Kasumi-1 (cell line): ENCODE results near the gene TBL3.

Experiments used
- DNase-seq, 2 experiments: peaks; one replicate each; lab custom pipeline; 2025; lab: John Stamatoyannopoulos, UW

The TBL3 gene

GRCh38 chr16:1982991-1983543 is 11.2 kb downstream of the TBL3 start:
- DNase-seq = no peak

DNA sequence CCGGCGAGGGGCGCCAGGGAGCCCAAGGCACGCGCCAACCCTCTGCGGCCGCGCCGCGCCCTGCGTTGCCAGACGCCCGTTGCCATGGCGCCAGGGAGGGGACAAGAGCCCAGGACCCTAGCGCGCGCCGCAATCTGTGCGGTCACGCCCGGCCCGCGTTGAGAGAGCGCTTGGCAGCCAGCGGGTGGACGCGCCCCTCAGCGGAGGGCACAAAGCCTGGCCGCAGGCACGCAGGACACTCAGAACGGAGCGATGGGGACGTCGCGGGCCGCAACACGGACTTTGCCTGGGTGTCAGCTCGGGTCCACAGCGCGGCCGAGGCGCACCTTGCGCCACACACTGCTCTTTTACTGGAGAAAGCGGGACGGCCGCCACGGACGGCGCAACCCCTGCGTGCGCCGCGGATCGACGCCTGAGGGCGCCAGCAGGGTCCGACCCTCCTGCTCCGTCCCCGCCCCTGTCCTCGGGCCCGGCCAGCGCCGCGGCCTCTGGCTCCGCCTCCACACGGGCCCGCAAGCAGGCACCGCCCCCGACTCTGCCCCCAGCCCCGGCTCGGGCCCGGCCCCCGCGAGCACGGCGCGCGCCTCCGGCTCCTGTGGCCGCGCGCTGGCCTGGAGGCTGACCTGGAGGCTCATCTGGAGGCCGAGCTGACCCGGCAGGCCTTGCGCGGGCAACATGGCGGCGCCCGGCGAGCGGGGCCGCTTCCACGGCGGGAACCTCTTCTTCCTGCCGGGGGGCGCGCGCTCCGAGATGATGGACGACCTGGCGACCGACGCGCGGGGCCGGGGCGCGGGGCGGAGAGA is 11.9 kb downstream of the TBL3 start, which contains the start of gene GFER:
Gene GFER, plus strand, starts transcription at position 650 of the 803 bp plus-strand sequence. Its CDS starts 26 bp downstream, at position 676.
- DNase-seq = peak; percentile 29 to 48

DNA sequence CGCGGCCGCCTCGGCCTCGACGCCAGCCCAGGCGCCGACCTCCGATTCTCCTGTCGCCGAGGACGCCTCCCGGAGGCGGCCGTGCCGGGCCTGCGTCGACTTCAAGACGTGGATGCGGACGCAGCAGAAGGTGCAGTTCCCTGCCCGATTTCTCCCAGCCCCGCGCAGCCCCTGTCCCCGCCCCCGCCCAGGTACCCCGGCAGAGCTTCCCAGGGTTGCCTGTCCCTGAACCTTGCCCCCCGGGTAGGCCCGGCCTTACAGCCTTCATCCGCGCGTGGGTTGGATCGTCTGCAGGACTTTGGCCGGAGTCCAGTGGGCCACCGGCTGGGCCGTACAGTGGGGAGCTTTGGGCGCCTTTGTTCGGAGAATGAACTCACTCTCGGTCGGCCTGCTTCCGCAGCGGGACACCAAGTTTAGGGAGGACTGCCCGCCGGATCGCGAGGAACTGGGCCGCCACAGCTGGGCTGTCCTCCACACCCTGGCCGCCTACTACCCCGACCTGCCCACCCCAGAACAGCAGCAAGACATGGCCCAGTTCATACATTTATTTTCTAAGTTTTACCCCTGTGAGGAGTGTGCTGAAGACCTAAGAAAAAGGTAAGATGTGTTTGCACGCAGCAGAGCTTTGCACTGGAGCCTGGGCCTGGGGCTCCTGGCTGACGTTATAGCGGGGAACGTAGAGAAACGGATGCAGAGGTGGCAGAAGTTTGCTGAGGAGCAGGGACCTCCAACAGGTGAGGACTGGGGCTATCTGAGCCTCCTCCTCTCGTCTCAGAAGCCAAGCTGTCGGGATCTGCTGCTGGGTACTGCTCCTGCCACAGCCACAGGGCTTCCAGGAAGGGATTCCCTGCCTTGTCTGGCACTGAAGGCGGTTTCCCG is 12.7 kb downstream of the TBL3 start:
- no peak for DNase-seq

DNA sequence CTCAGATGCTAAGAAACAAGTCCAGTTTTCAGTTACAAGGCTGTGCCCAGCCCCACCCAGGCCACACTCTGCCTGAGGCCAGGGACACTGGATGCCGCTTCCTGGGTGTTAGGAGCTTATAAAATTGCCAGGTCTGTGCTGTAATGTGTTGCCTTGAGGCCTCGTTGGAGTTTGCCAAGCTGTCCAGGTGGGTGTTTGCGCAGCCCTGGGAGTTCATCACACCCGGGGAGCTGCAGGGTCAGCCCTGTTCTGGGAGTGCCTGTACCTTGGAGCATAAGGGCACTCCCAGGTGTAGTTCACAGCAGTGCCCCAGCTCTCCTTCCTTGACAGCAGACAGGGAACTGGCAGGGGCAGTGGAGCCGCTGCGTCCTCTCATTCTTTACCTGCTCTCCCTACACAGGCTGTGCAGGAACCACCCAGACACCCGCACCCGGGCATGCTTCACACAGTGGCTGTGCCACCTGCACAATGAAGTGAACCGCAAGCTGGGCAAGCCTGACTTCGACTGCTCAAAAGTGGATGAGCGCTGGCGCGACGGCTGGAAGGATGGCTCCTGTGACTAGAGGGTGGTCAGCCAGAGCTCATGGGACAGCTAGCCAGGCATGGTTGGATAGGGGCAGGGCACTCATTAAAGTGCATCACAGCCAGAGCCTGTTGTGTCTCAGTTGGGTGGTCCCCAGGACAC is 13.8 kb downstream of the TBL3 start:
- DNase-seq = no peak

DNA sequence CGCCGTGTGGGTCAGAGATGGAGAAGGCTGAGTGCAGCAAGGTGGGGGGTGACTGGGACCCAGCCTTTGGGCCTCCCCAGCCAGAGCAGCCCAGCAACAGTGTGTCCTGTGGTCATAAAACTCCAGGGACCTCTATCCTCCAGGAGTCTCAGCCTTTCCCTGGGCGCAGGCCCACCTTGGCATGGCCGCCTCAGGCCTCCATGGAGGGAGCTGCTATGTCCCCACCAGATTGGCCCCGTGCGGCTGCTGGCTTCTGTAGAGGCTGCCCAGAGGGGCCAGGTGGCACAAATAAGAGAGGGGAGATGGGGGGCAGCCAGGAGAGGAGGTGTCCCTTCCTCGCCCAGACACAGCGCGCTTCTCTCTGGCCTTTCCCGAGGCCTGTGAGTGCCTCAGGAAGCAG is 15.3 kb downstream of the TBL3 start:
- DNase-seq = no peak

DNA sequence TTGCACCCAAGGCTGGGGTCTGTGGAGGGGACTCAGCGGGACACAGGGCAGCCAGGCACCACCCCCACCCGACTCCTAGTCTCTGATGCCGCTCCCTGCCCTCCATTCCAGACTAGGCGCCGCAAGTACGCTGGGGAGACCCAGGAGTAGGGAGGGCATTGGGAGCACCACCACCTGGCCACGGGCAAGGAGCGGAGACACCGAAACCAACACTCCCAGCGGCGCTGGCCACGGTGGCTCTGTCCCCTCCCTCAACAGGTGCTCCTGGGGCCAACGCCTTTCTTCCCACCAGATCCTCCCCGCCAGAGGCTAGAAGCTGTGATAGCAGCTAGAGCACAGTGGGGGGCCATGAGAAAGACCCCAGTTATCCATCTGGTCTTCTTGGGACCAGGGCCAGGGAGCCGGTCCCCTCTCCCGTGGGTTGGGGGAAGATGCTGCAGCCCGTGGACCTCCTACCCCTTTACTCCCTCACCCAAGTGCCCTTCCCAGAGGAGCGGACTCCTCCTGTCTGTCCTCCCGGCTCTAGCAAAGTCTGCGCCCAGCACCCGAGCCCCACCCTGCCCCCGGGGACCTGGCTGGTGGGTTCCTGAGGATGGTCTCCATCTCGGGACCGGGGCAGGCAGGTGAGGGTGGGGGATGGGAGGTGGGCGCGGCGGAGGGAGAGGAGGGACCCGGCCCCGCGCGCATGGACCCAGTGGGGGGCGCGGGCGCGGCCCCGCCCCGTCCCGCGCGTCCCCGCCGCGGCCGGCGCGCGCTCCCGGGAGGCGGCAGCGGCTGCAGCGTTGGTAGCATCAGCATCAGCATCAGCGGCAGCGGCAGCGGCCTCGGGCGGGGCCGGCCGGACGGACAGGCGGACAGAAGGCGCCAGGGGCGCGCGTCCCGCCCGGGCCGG is 17.6 kb downstream of the TBL3 start, which contains the start of gene SYNGR3:
Gene SYNGR3, plus strand, starts transcription at position 762 of the 892 bp plus-strand sequence. CDS start 133 bp downstream, outside the sequence.
- DNase-seq = no peak

DNA sequence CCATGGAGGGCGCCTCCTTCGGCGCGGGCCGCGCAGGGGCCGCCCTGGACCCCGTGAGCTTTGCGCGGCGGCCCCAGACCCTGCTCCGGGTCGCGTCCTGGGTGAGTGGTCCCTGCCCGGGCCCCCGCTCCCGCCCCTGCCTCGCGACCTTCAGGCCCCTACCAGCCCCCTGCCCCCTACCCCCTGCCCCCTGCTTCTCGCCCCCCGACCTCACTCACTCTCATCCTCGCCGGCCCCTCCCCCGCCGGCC is 18.2 kb downstream of the TBL3 start:
- DNase-seq = no peak

GRCh38 chr16:1990351-1991134 is 18.7 kb downstream of the TBL3 start:
- DNase-seq = no peak

GRCh38 chr16:1991135-1991551 is 19.3 kb downstream of the TBL3 start:
- peak in 1 of 2 experiments; percentile 2 for DNase-seq

DNA sequence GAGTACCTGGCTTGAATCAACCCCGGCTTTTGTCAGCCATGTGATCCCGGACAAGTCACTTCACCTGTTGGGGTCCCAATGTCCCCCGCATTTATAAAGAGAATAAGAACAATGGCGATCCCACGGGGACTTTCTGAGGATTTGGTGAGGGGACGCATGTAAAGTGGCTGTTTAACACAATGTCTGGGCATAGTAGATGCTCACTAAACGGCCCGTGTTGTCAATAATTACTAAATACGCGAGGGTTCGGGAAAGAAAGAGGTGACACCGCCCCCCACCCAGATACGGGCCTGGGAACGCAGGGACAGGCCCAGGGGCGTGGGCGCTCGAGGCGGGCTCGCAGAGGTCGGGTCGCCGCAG is 19.7 kb downstream of the TBL3 start:
- DNase-seq = no peak

- peak in 1 of 2 experiments; percentile 23 for DNase-seq
Observed at GRCh38 chr16:1991948-1992703, 20.3 kb downstream of the TBL3 start.

GRCh38 chr16:1992704-1993317 is 21.0 kb downstream of the TBL3 start:
- DNase-seq = no peak

DNA sequence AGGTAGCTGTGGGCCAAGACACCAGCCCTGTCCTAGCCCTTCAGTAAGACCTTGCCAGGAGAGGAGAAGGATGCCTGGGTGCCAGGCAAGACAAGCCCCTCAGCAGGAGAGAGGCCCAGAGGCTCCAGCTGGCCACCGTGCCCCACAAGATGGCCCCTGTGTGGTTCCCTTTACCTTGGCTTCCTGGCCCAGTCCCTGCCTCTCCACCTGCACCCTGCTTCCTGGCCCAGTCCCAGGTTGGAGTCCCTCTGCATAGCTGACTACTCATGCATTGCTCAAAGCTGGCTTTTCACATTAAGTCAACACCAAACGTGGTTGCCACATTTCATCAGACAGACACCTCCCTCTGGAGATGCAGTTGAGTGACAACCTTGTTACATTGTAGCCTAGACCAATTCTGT is 21.9 kb downstream of the TBL3 start:
- DNase-seq = no peak

DNA sequence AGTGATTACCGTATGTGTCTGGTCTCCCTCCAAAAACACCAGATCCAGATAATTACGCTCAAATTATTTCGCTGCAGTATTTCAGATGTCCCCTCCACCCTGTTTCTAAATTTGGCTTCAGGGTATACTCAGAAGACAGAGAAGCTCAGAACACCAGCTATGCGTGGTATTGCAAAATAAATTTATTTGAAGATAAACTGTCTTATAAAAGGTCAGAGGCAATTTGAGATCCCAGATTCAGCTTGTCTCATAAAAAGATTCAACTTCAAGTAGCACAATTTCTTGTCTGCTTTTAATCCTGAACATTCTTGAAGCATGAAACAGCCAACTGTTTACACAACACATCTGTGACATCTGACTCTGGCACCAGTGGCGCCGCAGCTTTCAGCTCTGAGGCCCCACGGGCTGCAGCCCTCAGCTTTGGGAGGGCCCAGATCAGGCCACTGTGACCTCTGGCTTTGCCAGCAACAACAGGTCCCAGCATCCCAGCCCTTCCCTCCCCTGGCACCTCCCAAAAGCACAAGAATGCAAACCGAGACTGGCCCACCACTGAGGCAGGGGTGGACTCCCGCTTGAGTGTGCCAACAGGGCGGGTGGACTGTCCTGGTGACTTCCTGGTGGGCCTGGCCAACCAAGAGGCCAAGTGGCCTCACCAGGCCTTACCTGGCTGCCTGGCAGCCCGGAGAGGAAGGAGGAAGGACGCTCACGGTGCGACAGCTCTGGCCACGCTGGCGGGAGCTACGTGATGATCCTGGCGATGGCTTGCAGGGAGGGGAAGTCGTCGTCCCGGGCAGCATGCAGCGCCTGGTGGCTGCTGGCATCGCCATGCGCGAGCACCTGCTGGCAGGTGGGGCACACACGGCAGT is 25.9 kb downstream of the TBL3 start:
- DNase-seq = no peak

DNA sequence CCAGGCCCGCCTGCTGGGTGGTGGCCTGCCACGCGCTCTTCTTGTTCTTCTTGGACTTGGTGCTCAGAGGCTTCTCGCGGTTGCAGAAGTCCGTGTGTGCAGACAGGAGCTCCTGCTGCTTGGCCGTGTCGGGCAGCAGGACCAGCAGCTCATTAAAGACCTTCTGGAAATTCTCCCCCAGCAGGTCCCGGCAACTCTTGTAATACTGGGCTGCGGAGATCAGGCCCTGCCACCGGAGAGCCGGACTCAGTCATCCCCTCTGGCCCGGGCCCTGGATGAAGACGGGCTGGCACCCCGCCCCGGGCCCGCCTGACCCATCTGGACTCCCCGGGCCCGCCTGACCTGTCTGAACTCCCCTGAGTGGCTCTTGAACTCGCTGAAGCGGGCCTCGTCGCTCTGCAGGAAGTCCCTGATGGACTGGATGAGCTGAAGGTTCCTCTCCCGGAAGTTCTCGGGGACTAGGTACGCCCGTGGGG is 26.5 kb downstream of the TBL3 start:
- DNase-seq = no peak

GRCh38 chr16:1998852-1999801 is 27.3 kb downstream of the TBL3 start:
- no peak for DNase-seq
